GM19351 (cell line): ENCODE measurements around the gene ROPN1B.

ENCODE experiments used
- ATAC-seq: cut with Tn5 transposase; IDR thresholded peaks from one replicate; pipeline ENCODE4 v1.9.1; 2021; ENCODE audit warnings: mild to moderate bottlenecking, moderate library complexity; ENCODE audit not compliant: unreplicated experiment

The ROPN1B gene

DNA sequence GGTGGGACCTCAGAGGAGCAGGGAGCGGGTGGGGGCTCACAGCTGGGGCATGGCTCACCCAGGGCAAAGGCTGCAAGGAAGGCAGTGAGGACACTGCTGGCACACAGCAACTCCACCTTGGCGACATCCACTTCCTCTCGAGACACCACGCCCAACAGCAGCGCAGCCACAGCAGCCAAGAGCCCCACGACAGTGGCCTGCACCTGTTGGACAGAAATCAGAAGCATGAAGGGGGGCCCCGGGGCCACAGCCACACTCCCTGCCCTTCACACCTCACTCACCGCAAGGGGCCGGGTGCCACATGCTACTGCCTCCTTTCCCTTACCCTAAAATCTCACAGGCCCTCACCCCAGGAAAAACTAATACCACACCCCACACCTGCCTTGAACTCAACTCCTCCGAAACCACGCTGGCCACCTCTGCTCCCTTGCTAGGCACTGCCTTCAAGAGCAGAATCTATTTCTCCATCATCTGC lies 57.3 kb downstream of the ROPN1B start:
- no peak for ATAC-seq

DNA sequence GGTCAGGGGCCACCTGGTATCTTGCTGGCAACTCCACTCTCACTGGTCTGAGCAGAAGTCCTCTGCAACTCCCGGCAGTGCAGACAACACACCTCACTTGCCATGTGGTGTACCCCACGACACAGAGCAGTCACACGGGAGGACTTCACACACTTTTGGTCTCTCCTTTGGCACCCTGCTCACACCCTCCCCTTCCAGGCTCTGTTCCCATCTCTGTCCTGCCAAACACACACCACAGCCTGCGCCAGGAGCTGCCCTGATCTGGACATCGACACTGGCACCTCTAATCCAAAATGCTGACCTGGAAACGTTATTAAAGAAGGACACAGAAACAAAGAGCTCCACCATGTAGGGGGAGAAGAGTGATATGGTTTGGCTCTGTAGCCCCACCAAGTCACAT lies 57.8 kb downstream of the ROPN1B start:
- no peak for ATAC-seq

DNA sequence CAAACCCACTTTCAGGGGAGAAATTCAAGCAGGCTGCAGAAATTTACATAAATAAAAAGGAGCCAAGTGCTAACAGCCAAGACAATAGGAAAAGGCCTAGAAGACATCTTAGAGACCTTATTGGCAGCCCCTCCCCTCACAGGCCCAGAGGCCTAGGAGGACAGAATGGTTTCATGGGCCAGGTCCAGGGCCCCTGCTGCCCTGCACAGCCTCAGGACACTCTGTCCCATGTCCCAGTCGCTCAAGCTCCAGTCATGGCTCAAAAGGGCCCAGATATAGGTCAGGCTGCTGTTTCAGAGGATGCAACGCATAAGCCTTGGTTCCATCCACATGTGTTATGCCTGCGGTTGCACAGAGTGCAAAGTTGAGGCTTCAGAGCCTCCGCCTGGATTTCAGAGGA lies 59.1 kb downstream of the ROPN1B start:
- ATAC-seq: no peak

DNA sequence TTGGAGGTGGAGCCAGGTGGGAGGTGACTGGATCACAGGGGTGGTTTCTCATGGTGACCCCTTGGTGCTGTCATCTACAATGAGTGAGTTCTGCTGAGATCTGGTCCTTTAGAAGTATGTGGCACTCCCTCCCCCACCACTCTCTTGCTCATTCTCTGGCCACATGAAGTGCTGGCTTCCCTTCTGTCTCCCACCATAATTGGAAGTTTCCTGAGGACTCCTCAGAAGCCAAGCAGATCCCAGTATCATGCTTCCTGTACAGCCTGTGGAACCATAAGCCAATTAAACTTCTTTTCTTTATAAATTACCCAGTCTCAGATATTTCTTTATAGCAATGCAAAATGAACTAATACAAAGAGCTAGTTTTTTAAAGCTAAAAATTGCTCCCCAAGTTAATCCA lies 60.3 kb downstream of the ROPN1B start:
- ATAC-seq: no peak

DNA sequence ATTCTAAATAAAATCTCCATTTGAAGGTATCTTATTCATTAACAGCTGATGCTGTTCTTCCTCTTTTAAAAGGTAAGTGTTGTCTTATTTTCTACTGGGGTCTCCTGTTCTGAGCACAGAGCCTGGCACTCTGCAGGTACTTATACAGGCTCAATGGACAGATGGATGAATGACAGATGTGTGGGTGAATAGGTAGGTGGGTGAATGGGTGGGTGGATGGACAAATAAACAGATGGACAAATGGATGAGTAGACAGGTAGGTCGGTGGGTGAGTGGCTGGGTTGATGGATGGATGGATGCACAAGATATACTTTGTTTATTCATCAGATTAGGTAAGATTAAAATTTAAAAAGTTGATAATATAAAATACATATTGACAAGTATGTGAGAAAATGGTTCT lies 61.5 kb downstream of the ROPN1B start:
- ATAC-seq: no peak

DNA sequence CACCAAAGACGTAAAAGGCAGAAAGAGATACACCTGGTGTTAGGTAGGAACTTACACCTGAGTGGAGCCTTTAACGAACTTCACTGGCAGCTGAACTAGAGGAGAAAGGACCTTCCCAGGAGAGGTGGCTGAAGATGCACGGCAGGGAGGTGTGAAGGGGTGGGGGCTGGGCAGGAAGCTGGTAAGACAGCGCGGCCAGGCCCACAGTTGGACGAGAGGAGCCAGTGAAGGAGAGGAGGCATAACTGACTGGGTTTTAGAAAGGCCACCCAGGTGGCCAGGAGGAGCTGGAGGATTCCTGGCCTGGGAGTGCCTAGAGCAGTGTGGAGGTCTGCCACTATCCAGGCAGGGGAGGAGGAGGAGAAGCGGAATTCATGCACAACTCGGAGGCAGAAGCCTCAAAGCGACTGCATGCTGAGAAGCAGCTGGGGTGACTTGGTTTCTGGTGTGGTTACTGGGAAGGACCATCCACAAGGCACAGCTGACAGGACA lies 63.0 kb downstream of the ROPN1B start:
- no peak for ATAC-seq
